HEK293T (cell line): Measurements from ENCODE around the gene ESD.
"Not testable (repeated sequence)": the region's sequence is repeated elsewhere in the genome, so short reads cannot be mapped to it uniquely, and the experiment has no call there.

Experiments
- CTCF ChIA-PET: fragments of 350-600 bp; formaldehyde crosslinking; extraction: SDS; loops from one replicate; lab custom pipeline; 2021; ENCODE audit warnings: antibody characterized with exemption, inconsistent platforms; lab: Yijun Ruan, JAX
- POLR2A ChIA-PET: fragments of 350-600 bp; formaldehyde crosslinking; extraction: SDS; loops from one replicate; lab custom pipeline; 2020; ENCODE audit warnings: antibody characterized with exemption, inconsistent platforms; lab: Yijun Ruan, JAX
- DNase-seq: peaks from one replicate; pipeline ENCODE4 v3.0.0; 2012; ENCODE audit warnings: mixed read lengths; ENCODE audit errors: extremely low spot score
- ARNT ChIP-seq: fragments of 450-650 bp; IDR thresholded peaks from 2 replicates; pipeline ENCODE4 v1.6.1; 2017; ENCODE audit warnings: mild to moderate bottlenecking
- BHLHE40 ChIP-seq: fragments of 450-650 bp; IDR thresholded peaks from 2 replicates; pipeline ENCODE4 v1.6.1; 2016; ENCODE audit warnings: mild to moderate bottlenecking, moderate library complexity, borderline replicate concordance
- CTBP1 ChIP-seq: fragments of 450-650 bp; IDR thresholded peaks from 2 replicates; pipeline ENCODE4 v1.6.1; 2016; ENCODE audit warnings: borderline replicate concordance
- ELF4 ChIP-seq: fragments of 450-650 bp; IDR thresholded peaks from 2 replicates; pipeline ENCODE4 v1.6.1; 2017; ENCODE audit warnings: antibody characterized with exemption
- FOXA1 ChIP-seq: fragments of 450-650 bp; IDR thresholded peaks from 2 replicates; pipeline ENCODE4 v1.6.1; 2016; ENCODE audit warnings: mild to moderate bottlenecking
- FOXK2 ChIP-seq: fragments of 450-650 bp; IDR thresholded peaks from 2 replicates; pipeline ENCODE4 v1.6.1; 2016; ENCODE audit warnings: mild to moderate bottlenecking
- FOXM1 ChIP-seq: fragments of 450-650 bp; IDR thresholded peaks from 2 replicates; pipeline ENCODE4 v1.6.1; 2017; ENCODE audit warnings: mild to moderate bottlenecking, borderline replicate concordance
- HDGF ChIP-seq: fragments of 450-650 bp; IDR thresholded peaks from 2 replicates; pipeline ENCODE4 v1.6.1; 2017; ENCODE audit warnings: antibody characterized with exemption, borderline replicate concordance
- L3MBTL2 ChIP-seq: fragments of 450-650 bp; conservative IDR thresholded peaks from 2 replicates; pipeline ENCODE4 v1.6.1; 2016; ENCODE audit warnings: mild to moderate bottlenecking
- LEF1 ChIP-seq: fragments of 450-650 bp; IDR thresholded peaks from 2 replicates; pipeline ENCODE4 v1.6.1; 2017; ENCODE audit warnings: mild to moderate bottlenecking, borderline replicate concordance
- NFRKB ChIP-seq: fragments of 450-650 bp; IDR thresholded peaks from 2 replicates; pipeline ENCODE4 v1.6.1; 2016; ENCODE audit warnings: mild to moderate bottlenecking, moderate library complexity
- PKNOX1 ChIP-seq: fragments of 450-650 bp; IDR thresholded peaks from 2 replicates; pipeline ENCODE4 v1.6.1; 2016
- SP1 ChIP-seq: fragments of 450-650 bp; IDR thresholded peaks from 2 replicates; pipeline ENCODE4 v1.6.1; 2017
- SUZ12 ChIP-seq: fragments of 450-650 bp; IDR thresholded peaks from 2 replicates; pipeline ENCODE4 v1.6.1; 2016; ENCODE audit warnings: mild to moderate bottlenecking
- TARDBP ChIP-seq: fragments of 450-650 bp; IDR thresholded peaks from 2 replicates; pipeline ENCODE4 v1.6.1; 2016
- ZNF384 ChIP-seq: fragments of 450-650 bp; IDR thresholded peaks from 2 replicates; pipeline ENCODE4 v1.6.1; 2016

Gene ESD

GRCh38 chr13:46782066-46782465 lies 14.9 kb downstream of the ESD start:
- CTCF ChIA-PET = no interaction called here
- POLR2A ChIA-PET = no interaction called here
- no peak for TF ChIP-seq CTBP1
- TF ChIP-seq L3MBTL2 = no peak
- DNase-seq = no peak

DNA sequence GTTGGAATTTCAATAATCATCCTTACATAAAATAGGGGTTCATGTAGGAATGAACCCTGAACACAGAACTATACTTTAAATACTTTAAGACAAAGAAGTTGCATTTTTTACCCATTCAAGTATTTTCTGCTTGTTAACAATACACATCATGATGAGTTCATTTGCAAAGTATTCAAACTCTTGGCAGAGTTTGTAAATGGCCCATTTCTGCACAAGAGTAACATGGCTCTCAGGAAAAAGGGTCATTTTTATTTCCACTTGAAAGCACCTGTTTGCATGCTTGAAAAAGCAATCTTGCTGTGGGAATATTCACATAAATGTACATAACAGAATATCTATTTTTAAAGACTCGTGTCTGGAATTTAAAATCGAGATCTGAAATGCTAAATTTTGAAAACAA lies 18.1 kb downstream of the ESD start:
- no peak for TF ChIP-seq SP1
- TF ChIP-seq ZNF384 = no peak
- TF ChIP-seq FOXA1 = no peak
- TF ChIP-seq ELF4 = no peak
- TF ChIP-seq ARNT = no peak
- no peak for TF ChIP-seq CTBP1
- no peak for TF ChIP-seq FOXK2
- TF ChIP-seq FOXM1 = no peak
- TF ChIP-seq SUZ12 = no peak
- no peak for TF ChIP-seq LEF1
- no peak for TF ChIP-seq L3MBTL2
- no peak for TF ChIP-seq TARDBP
- no peak for TF ChIP-seq PKNOX1
- TF ChIP-seq BHLHE40 = no peak
- no peak for TF ChIP-seq HDGF
- no peak for TF ChIP-seq NFRKB
- POLR2A ChIA-PET = no interaction called here
- no peak for DNase-seq
- CTCF ChIA-PET = no interaction called here

DNA sequence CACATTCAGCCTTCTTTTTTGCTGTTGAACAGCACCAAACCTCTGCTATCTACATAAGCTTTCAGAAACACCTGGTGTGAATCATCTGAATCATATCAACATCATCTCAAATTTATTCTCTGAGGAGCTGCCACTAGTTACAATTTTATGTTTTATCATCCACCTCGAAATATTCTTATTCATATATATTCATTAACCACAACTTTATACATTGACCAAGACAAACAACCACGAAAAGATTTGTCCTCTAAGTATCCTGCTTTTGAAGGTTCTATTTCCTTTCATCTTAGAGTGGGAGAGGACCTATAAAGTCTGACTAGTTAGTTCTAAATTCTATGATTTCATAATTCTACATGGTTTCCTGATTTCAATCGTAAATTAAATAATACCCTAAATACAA lies 18.9 kb downstream of the ESD start:
- DNase-seq = no peak
- POLR2A ChIA-PET = no interaction called here
- CTCF ChIA-PET = no interaction called here
- TF ChIP-seq BHLHE40 (no peak), ELF4 (no peak), SP1 (no peak), CTBP1 (no peak), FOXA1 (no peak), TARDBP (no peak), SUZ12 (no peak)

DNA sequence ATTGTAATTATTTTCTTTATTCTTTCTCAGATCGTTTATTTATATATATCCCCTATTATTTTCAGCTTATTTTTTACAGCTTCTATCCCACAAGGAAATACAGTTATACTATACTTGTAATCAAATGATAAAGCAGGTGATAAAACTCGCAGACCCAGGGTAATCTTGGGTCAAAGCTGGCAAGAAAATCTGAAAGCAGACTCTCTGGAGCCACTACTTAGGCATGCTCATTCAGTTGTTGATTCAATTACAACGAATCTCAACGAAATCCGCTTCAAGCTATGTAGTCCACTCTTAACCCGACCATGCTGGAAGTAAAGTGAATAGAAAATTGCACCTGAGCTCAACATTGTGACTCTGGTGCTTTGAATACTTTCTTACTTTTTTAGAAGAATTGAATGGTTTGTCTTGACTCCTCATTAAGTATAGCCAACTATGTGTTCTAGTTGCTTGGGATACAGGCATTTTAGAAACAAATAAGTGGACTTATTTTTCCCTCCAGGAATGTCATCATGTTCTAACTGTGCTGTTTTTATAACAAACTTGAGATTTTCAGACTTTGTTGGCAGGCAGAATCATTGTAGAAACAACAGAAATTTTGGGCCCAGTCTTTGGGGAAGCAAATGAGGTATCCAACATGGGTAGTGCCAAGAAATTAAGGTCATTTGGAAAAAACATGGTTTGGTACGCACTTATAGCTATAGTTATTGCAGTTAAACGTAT lies 21.4 kb downstream of the ESD start:
- ChIA-PET POLR2A (no interaction called here), CTCF (no interaction called here)
- no peak for DNase-seq
- TF ChIP-seq PKNOX1 (no peak), FOXK2 (no peak), SP1 (no peak), BHLHE40 (no peak), NFRKB (no peak), SUZ12 (no peak), FOXM1 (no peak), ARNT (no peak), TARDBP (no peak), FOXA1 (no peak), CTBP1 (no peak), HDGF (no peak), ZNF384 (no peak), ELF4 (no peak)

DNA sequence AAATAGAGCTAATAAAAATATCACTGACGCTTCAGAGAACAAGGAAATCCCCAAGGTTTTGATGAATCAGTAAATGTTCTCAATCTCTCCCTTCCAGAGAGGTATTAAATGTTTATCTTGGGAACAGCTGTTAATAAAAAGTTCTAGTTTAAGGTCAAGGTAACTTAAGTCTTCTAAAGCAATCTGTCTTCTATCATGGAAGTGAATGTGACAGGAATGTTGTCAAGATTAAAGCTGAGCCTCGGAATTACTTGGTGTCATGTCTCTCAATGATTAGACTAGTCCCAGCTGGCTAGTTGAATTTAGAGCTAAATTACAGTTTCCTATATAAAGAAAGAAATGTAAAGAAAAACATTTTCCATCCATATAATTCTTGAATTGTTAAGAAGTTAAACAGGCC lies 23.4 kb downstream of the ESD start:
- no peak for TF ChIP-seq L3MBTL2
- TF ChIP-seq ZNF384 = no peak
- no peak for TF ChIP-seq ARNT
- no peak for TF ChIP-seq FOXA1
- no peak for TF ChIP-seq SUZ12
- TF ChIP-seq FOXK2 = no peak
- no peak for TF ChIP-seq TARDBP
- no peak for TF ChIP-seq HDGF
- no peak for TF ChIP-seq CTBP1
- no peak for TF ChIP-seq NFRKB
- TF ChIP-seq PKNOX1 = no peak
- TF ChIP-seq BHLHE40 = no peak
- no peak for TF ChIP-seq SP1
- no peak for TF ChIP-seq ELF4
- ChIA-PET POLR2A (no interaction called here), CTCF (no interaction called here)
- no peak for DNase-seq

DNA sequence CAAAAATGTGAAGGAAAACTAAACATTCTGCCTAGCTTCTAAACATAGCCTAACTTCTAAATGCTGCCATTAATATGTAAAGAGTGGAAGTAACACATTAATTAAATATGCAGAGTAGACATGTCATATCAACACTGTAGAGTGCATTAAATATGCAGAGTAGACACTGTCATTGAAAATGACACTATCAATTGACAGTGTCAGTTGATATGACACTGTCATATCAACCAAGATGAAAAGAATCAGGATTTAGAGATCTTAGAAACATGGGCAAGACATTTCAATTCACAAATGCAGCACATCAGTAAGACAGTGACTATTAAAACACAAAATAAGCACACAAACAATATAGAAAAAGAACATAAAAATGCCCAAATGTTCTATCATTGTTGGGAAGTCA lies 25.3 kb downstream of the ESD start:
- no peak for DNase-seq
- POLR2A ChIA-PET = no interaction called here
- TF ChIP-seq FOXA1 (no peak), BHLHE40 (no peak), PKNOX1 (no peak), FOXK2 (no peak), SUZ12 (no peak), NFRKB (no peak), L3MBTL2 (no peak), SP1 (no peak), FOXM1 (no peak), HDGF (no peak), ELF4 (no peak)
- CTCF ChIA-PET = no interaction called here

GRCh38 chr13:46769925-46770324 lies 27.0 kb downstream of the ESD start:
- CTCF ChIA-PET = interaction anchor here (0.5 kb wide), 1 partner anchor 721 kb away, joined by 3 read pairs; no protein-coding TSS in a partner anchor
- POLR2A ChIA-PET, DNase-seq: not testable (repeated sequence)
